Pancreas (tissue), 10 donors: ENCODE results near the gene SH3GL3. TPM values are rescaled to one million over a fixed set of nuclear protein-coding genes. Genes with fewer than 3 reads are reported as not detected.

Experiments used
- ATAC-seq, 4 donors: fragments of 200-7000 bp; cut with Tn5 transposase; one replicate each; pipeline versions ENCODE4 v1.8.0 to v1.9.1; 2020; ENCODE audit warnings: mild to moderate bottlenecking in 4 of 4, moderate library complexity in 4 of 4
- DNase-seq, 6 donors: peaks; one replicate each; pipeline ENCODE4 v3.0.0-alpha.2; 2020
- FAIRE-seq: peaks from 2 replicates; lab custom pipeline; 2012; peaks lifted over from hg19 to GRCh38; lab: Jason Lieb, UNC
- H3K27ac ChIP-seq, 4 donors: fragments of 200-600 bp; sonication (generic); 1 replicate in 3 of 4; 2 replicates in 1 of 4; pipeline versions ENCODE4 v1.5.0 to v1.8.0; 2020
- H3K27me3 ChIP-seq, 4 donors: fragments of 200-600 bp; one replicate each; pipeline ENCODE4 v1.8.0; 2021
- H3K36me3 ChIP-seq, 3 donors: fragments of 200-600 bp; sonication (generic) in 1 of 3; one replicate each; pipeline versions ENCODE4 v1.5.0 to v1.8.0; 2020 to 2021
- H3K4me1 ChIP-seq, 3 donors: fragments of 200-600 bp; one replicate each; pipeline ENCODE4 v1.8.0; 2021
- H3K4me3 ChIP-seq, 4 donors: fragments of 200-600 bp; sonication (generic) in 2 of 4; one replicate each; pipeline versions ENCODE4 v1.5.0 to v1.8.0; 2020 to 2021
- H3K9me3 ChIP-seq, 4 donors: fragments of 200-600 bp; one replicate each; pipeline ENCODE4 v1.8.0; 2021
- CTCF ChIP-seq, 4 donors: fragments of 200-600 bp; sonication (generic) in 3 of 4; IDR thresholded peaks; one replicate each; pipeline versions ENCODE4 v1.5.0 to v1.8.0; 2021; ENCODE audit warnings: antibody characterized with exemption in 4 of 4
- WGBS, 2 donors: extraction: QIAGEN DNeasy Blood & Tissue Kit; methylation state at CpG; one replicate each; pipeline ENCODE4 v1.1.7; 2013; 5-methylcytosine and 5-hydroxymethylcytosine counted together
- intact Hi-C, 3 donors: fragments of 100-400 bp; cut with DNase I; formaldehyde crosslinking; loops; one replicate each; pipeline versions ENCODE4 v1.11.1 to v1.14.2; 2022
- polyA plus RNA-seq, 2 donors: library from polyadenylated mRNA; stranded (reverse); fragments of 200-250 nt; gene quantifications; one replicate each; pipeline ENCODE4 v1.2.3, GENCODE V29; 2013
- total RNA-seq, 6 donors: library from RNA; stranded (reverse); fragmentation: NEBNext Ultra II Directional in 4 of 6; extraction: Animal tissue kit (Norgen Biotek cat#: 25700) in 4 of 6; gene quantifications; one replicate each; pipeline versions ENCODE4 v1.2.1 to v1.2.4, GENCODE V29; 2021 to 2023
- donor health status: healthy with polysubstance abuse.
- donor health status: DM: no; HTN: no; CAD: no; lungs with moderate emphysema.
- donor health status: DM: no; HTN: no; CAD: no.
- donor health status: control.
- donor health status: control.
- donor health status: Bipolar disorder and iron deficiency.
- donor health status: DM: yes; HTN: yes; CAD: no.
- donor health status: DM: no; HTN: no; CAD: no.
- donor health status: DM: no; HTN: no; CAD: no.
- donor health status: DM: yes; HTN: yes; CAD: no.

SH3GL3 gene
- total and polyA plus RNA-seq, 8 donors = 0.23 to 0.87 (median 0.54) TPM; not detected in 4

- Histone ChIP-seq H3K4me3 (no peak overlapping the region), H3K9me3 (no peaks in the 10 kb centered on the region), H3K27me3 (no peaks in the 10 kb centered on the region), H3K4me1 (no peaks in the 10 kb centered on the region), H3K36me3 (no peaks in the 10 kb centered on the region), H3K27ac (no peak overlapping the region)
- intact Hi-C loops = loop anchor here in 2 of 3 donors (10.0 kb wide), 2 partner anchors 320 to 450 kb away; no protein-coding TSS in a partner anchor
- FAIRE-seq (no peak), DNase-seq (no peak), ATAC-seq (no peak)
- whole genome bisulfite sequencing, 2 donors = 38 to 42% methylated on average over 3 of the region's 3 CpGs
- no peak for TF ChIP-seq CTCF (IDR thresholded peaks at IDR 0.05)
Observed at GRCh38 chr15:83574345-83574744, 127.2 kb downstream of the SH3GL3 start.

GRCh38 chr15:83578691-83579090 lies 131.6 kb downstream of the SH3GL3 start:
- Histone ChIP-seq H3K9me3 (no peaks in the 10 kb centered on the region), H3K4me1 (peaks cover 0 to 6% (median 0%) of the 10 kb centered on the region in 3 donors), H3K4me3 (no peak overlapping the region), H3K27me3 (no peaks in the 10 kb centered on the region), H3K36me3 (no peaks in the 10 kb centered on the region), H3K27ac (no peak overlapping the region)
- FAIRE-seq (no peak), ATAC-seq (no peak), DNase-seq (no peak)
- intact Hi-C loops = loop anchor here in 2 of 3 donors (10.0 kb wide), 2 partner anchors 324 to 446 kb away; no protein-coding TSS in a partner anchor
- WGBS, 2 donors = 93% methylated on average over 8 of the region's 8 CpGs
- no peak for TF ChIP-seq CTCF (IDR thresholded peaks at IDR 0.05)

- no peak overlapping the region for H3K4me3 ChIP-seq
- no peaks in the 10 kb centered on the region for H3K9me3 ChIP-seq
- H3K27ac ChIP-seq = no peak overlapping the region
- FAIRE-seq (no peak), ATAC-seq (no peak), DNase-seq (no peak)
- H3K36me3 ChIP-seq = no peaks in the 10 kb centered on the region
- no peak for TF ChIP-seq CTCF (IDR thresholded peaks at IDR 0.05)
- intact Hi-C loops = no loop called here
- no peaks in the 10 kb centered on the region for H3K27me3 ChIP-seq
- 92 to 98% methylated on average over 4 of the region's 4 CpGs for WGBS, 2 donors
- H3K4me1 ChIP-seq = peaks cover 0 to 6% (median 0%) of the 10 kb centered on the region in 3 donors
Observed at GRCh38 chr15:83581381-83581780, 134.2 kb downstream of the SH3GL3 start.

- no peak for TF ChIP-seq CTCF (IDR thresholded peaks at IDR 0.05)
- 25 to 26% methylated on average over 4 of the region's 4 CpGs for WGBS, 2 donors
- no peaks in the 10 kb centered on the region for H3K36me3 ChIP-seq
- no peak for FAIRE-seq
- peak in 1 of 4 donors; percentile 13 for ATAC-seq
- DNase-seq = no peak
- H3K4me1 ChIP-seq = peaks cover 0 to 6% (median 0%) of the 10 kb centered on the region in 3 donors
- no peaks in the 10 kb centered on the region for H3K27me3 ChIP-seq
- no peak overlapping the region for H3K4me3 ChIP-seq
- H3K27ac ChIP-seq = no peak overlapping the region
- no peaks in the 10 kb centered on the region for H3K9me3 ChIP-seq
- intact Hi-C loops = no loop called here
Observed at GRCh38 chr15:83582381-83582780, 135.2 kb downstream of the SH3GL3 start.

GRCh38 chr15:83585601-83586335 lies 138.6 kb downstream of the SH3GL3 start:
- Histone ChIP-seq H3K4me3 (no peak overlapping the region), H3K9me3 (no peaks in the 10 kb centered on the region), H3K4me1 (peaks cover 0 to 6% (median 0%) of the 10 kb centered on the region in 3 donors), H3K27me3 (no peaks in the 10 kb centered on the region), H3K27ac (no peak overlapping the region), H3K36me3 (no peaks in the 10 kb centered on the region)
- DNase-seq (no peak), FAIRE-seq (no peak), ATAC-seq (no peak)
- 66 to 70% methylated on average over 5 of the region's 5 CpGs for WGBS, 2 donors
- intact Hi-C loops = no loop called here
- no peak for TF ChIP-seq CTCF (IDR thresholded peaks at IDR 0.05)
